NCI-H1417 (cell line): Measurements from ENCODE around the gene BCR.
A peak's percentile ranks its signal among the peaks of the same experiment; 100 is the strongest.

Experiments used
- DNase-seq, 3 experiments: peaks; one replicate each; lab custom pipeline; 2025; lab: John Stamatoyannopoulos, UW

BCR gene

GRCh38 chr22:23217171-23218052, 37.1 kb downstream of the BCR start:
- no peak for DNase-seq

GRCh38 chr22:23218053-23218866, 38.0 kb downstream of the BCR start:
- no peak for DNase-seq

GRCh38 chr22:23218867-23219251, 38.5 kb downstream of the BCR start:
- DNase-seq, result peak; percentile 70 to 88 (median 72)

- no peak for DNase-seq
These were observed 39.0 kb downstream of the BCR start for GRCh38 chr22:23219317-23219716.

GRCh38 chr22:23219822-23220484, 39.6 kb downstream of the BCR start:
- DNase-seq, result peak; percentile 2 to 51 (median 50)

- DNase-seq, result no peak
These were observed 40.4 kb downstream of the BCR start for GRCh38 chr22:23220485-23221350.

GRCh38 chr22:23221351-23221804, 41.1 kb downstream of the BCR start:
- DNase-seq, result no peak

GRCh38 chr22:23222033-23222792, 41.9 kb downstream of the BCR start:
- no peak for DNase-seq

- DNase-seq, result no peak
These were observed 42.7 kb downstream of the BCR start for GRCh38 chr22:23222793-23223568.

GRCh38 chr22:23223569-23224317, 43.4 kb downstream of the BCR start:
- no peak for DNase-seq

- DNase-seq, result no peak
These were observed 44.5 kb downstream of the BCR start for GRCh38 chr22:23224846-23225245.

- no peak for DNase-seq
These were observed 45.0 kb downstream of the BCR start for GRCh38 chr22:23225337-23225723.

- peak in 1 of 3 experiments; percentile 26 for DNase-seq
These were observed 45.6 kb downstream of the BCR start for GRCh38 chr22:23225724-23226496.

- DNase-seq, result no peak
These were observed 46.2 kb downstream of the BCR start for GRCh38 chr22:23226497-23226850.

GRCh38 chr22:23227380-23227779, 47.1 kb downstream of the BCR start:
- DNase-seq, result no peak

- no peak for DNase-seq
These were observed 48.2 kb downstream of the BCR start for GRCh38 chr22:23228503-23228902.

GRCh38 chr22:23229646-23230045, 49.3 kb downstream of the BCR start:
- no peak for DNase-seq

- no peak for DNase-seq
These were observed 50.2 kb downstream of the BCR start for GRCh38 chr22:23230348-23231068.
